Smooth muscle cell (in vitro differentiated cells): ENCODE data around the gene NEU3. TPM values are rescaled to one million over a fixed set of nuclear protein-coding genes. Genes with fewer than 3 reads are reported as not detected.
"Not testable (repeated sequence)": the region's sequence is repeated elsewhere in the genome, so short reads cannot be mapped to it uniquely, and the experiment has no call there.

Experiments used
- DNase-seq: peaks from one replicate; lab custom pipeline; 2025; ENCODE audit not compliant: unreplicated experiment; lab: John Stamatoyannopoulos, UW
- H2AFZ ChIP-seq: fragments of 200-600 bp; sonication (generic); 2 replicates; pipeline ENCODE4 v1.6.0; 2016; ENCODE audit warnings: antibody characterized with exemption, low read depth, mild to moderate bottlenecking
- H3F3A ChIP-seq: fragments of 200-600 bp; sonication (generic); 2 replicates; pipeline ENCODE4 v1.6.0; 2017; ENCODE audit warnings: antibody characterized with exemption, low read depth
- H3K27ac ChIP-seq: fragments of 200-600 bp; sonication (generic); 2 replicates; pipeline ENCODE4 v1.5.1; 2016; ENCODE audit warnings: low read depth, mild to moderate bottlenecking
- H3K27me3 ChIP-seq: fragments of 200-600 bp; sonication (generic); 2 replicates; pipeline ENCODE4 v1.6.1; 2016; ENCODE audit warnings: low read depth, mild to moderate bottlenecking
- H3K36me3 ChIP-seq: fragments of 200-600 bp; sonication (generic); 2 replicates; pipeline ENCODE4 v1.5.1; 2016; ENCODE audit warnings: low read depth
- H3K4me1 ChIP-seq: fragments of 200-600 bp; sonication (generic); 2 replicates; pipeline ENCODE4 v1.5.1; 2016; ENCODE audit warnings: low read depth
- H3K4me2 ChIP-seq: fragments of 200-600 bp; sonication (generic); 2 replicates; pipeline ENCODE4 v1.6.0; 2016; ENCODE audit warnings: mild to moderate bottlenecking
- H3K4me3 ChIP-seq: fragments of 200-600 bp; sonication (generic); 2 replicates; pipeline ENCODE4 v1.5.1; 2016; ENCODE audit warnings: mild to moderate bottlenecking
- H3K79me2 ChIP-seq: fragments of 200-600 bp; sonication (generic); 2 replicates; pipeline ENCODE4 v1.6.0; 2016; ENCODE audit warnings: low read depth, mild to moderate bottlenecking
- H3K9ac ChIP-seq: fragments of 200-600 bp; sonication (generic); 2 replicates; pipeline ENCODE4 v1.6.0; 2016; ENCODE audit warnings: low read depth
- H3K9me3 ChIP-seq: fragments of 200-600 bp; sonication (generic); replicated peaks from 2 replicates; pipeline ENCODE4 v1.5.1; 2016; ENCODE audit warnings: low read depth
- H4K20me1 ChIP-seq: fragments of 200-600 bp; sonication (generic); 2 replicates; pipeline ENCODE4 v1.6.0; 2016; ENCODE audit warnings: low read depth
- CTCF ChIP-seq: fragments of 200-600 bp; sonication (generic); IDR thresholded peaks from 2 replicates; pipeline ENCODE4 v1.5.1; 2017; ENCODE audit warnings: borderline replicate concordance, mild to moderate bottlenecking, antibody characterized with exemption; ENCODE audit not compliant: insufficient read depth, poor library complexity, severe bottlenecking
- WGBS: methylation state at CpG from one replicate; pipeline ENCODE4 v1.1.7; 2016; ENCODE audit warnings: low lambda C conversion rate; 5-methylcytosine and 5-hydroxymethylcytosine counted together
- polyA plus RNA-seq: library from polyadenylated mRNA; unstranded; fragments of >200 nt; fragmentation: Nextera tagmentation; extraction: Ambion mirVana; gene quantifications from 2 replicates; pipeline ENCODE4 v1.2.1, GENCODE V29; 2016
- total RNA-seq: library from RNA; depleted of rRNA; stranded (reverse); fragments of >200 nt; gene quantifications from 2 replicates; pipeline ENCODE4 v1.2.3, GENCODE V29; 2014

The NEU3 gene
- total and polyA plus RNA-seq, 2 experiments from 2014 or later = 3.9 to 5.0 TPM

- H3K4me2 ChIP-seq = peak overlapping the region; percentile 89
- peaks cover 10% of the 10 kb centered on the region for H3K4me1 ChIP-seq
- peak overlapping the region; percentile 46 for H3K27ac ChIP-seq
- WGBS = 9% methylated on average over 8 of the region's 8 CpGs
- TF ChIP-seq CTCF = no peak
- peak overlapping the region; percentile 59 for H3K9ac ChIP-seq
- peak overlapping the region; percentile 58 for H2AFZ ChIP-seq
- peaks cover 2% of the 10 kb centered on the region for H3F3A ChIP-seq
- H3K4me3 ChIP-seq = peak overlapping the region; percentile 87
- no peaks in the 10 kb centered on the region for H3K9me3 ChIP-seq
- H3K79me2 ChIP-seq = no peaks in the 10 kb centered on the region
- DNase-seq = no peak
- H4K20me1 ChIP-seq = no peaks in the 10 kb centered on the region
- H3K27me3 ChIP-seq = no peaks in the 10 kb centered on the region
- H3K36me3 ChIP-seq = no peaks in the 10 kb centered on the region
Observed at GRCh38 chr11:74989260-74989638, 516 bp downstream of the NEU3 start.

GRCh38 chr11:74990150-74990549, 1.4 kb downstream of the NEU3 start:
- peak overlapping the region; percentile 89 for H3K4me2 ChIP-seq
- not testable (repeated sequence) for H3K79me2 ChIP-seq, H4K20me1 ChIP-seq, H3K4me1 ChIP-seq, DNase-seq, H3F3A ChIP-seq, H3K9ac ChIP-seq, H3K36me3 ChIP-seq, H3K27ac ChIP-seq, H3K9me3 ChIP-seq, H3K27me3 ChIP-seq, H2AFZ ChIP-seq, H3K4me3 ChIP-seq
- 98% methylated on average over 4 of the region's 4 CpGs for WGBS

- TF ChIP-seq CTCF = no peak
- H3F3A ChIP-seq = peaks cover 2% of the 10 kb centered on the region
- no peak overlapping the region for H3K9ac ChIP-seq
- no peaks in the 10 kb centered on the region for H3K9me3 ChIP-seq
- no peak overlapping the region for H3K27ac ChIP-seq
- no peak overlapping the region for H3K4me2 ChIP-seq
- no peaks in the 10 kb centered on the region for H3K79me2 ChIP-seq
- H3K4me3 ChIP-seq = no peak overlapping the region
- H2AFZ ChIP-seq = no peak overlapping the region
- H3K4me1 ChIP-seq = peaks cover 10% of the 10 kb centered on the region
- no peaks in the 10 kb centered on the region for H3K36me3 ChIP-seq
- H4K20me1 ChIP-seq = no peaks in the 10 kb centered on the region
- DNase-seq = no peak
- WGBS = 74% methylated on average over 1 of the region's 1 CpG
- H3K27me3 ChIP-seq = no peaks in the 10 kb centered on the region
Observed at GRCh38 chr11:74990941-74991340, 2.2 kb downstream of the NEU3 start.

GRCh38 chr11:74992852-74993251, 4.1 kb downstream of the NEU3 start:
- H3K4me2 ChIP-seq = no peak overlapping the region
- H4K20me1 ChIP-seq = no peaks in the 10 kb centered on the region
- 100% methylated on average over 5 of the region's 5 CpGs for WGBS
- no peaks in the 10 kb centered on the region for H3K27me3 ChIP-seq
- DNase-seq = no peak
- peaks cover 10% of the 10 kb centered on the region for H3K4me1 ChIP-seq
- no peaks in the 10 kb centered on the region for H3K36me3 ChIP-seq
- no peaks in the 10 kb centered on the region for H3K9me3 ChIP-seq
- H3K27ac ChIP-seq = no peak overlapping the region
- H3K9ac ChIP-seq = no peak overlapping the region
- no peak overlapping the region for H2AFZ ChIP-seq
- TF ChIP-seq CTCF = no peak
- no peak overlapping the region for H3K4me3 ChIP-seq
- no peaks in the 10 kb centered on the region for H3K79me2 ChIP-seq
- H3F3A ChIP-seq = peaks cover 2% of the 10 kb centered on the region
